Measurements from ENCODE around the gene CATSPER3.

CATSPER3 gene

GRCh38 chr5:135031813-135032694, 64.3 kb downstream of the CATSPER3 start:
- no peak for DNase-seq

- DNase-seq, result no peak
Observed at GRCh38 chr5:135032695-135032998, 64.9 kb downstream of the CATSPER3 start.

GRCh38 chr5:135032999-135033861, 65.5 kb downstream of the CATSPER3 start:
- DNase-seq, result no peak

GRCh38 chr5:135033901-135034235, 66.2 kb downstream of the CATSPER3 start, which contains the start of gene PITX1:
Gene PITX1, minus strand, starts transcription at chr5:135034228. Its CDS starts 347 bp downstream, at chr5:135033881.
- DNase-seq, result no peak

- DNase-seq, result peak; percentile 3
Observed at GRCh38 chr5:135034236-135034962, 66.7 kb downstream of the CATSPER3 start.

GRCh38 chr5:135034963-135035677, 67.4 kb downstream of the CATSPER3 start:
- DNase-seq, result no peak

GRCh38 chr5:135035678-135036030, 67.9 kb downstream of the CATSPER3 start:
- no peak for DNase-seq

- no peak for DNase-seq
Observed at GRCh38 chr5:135036405-135036804, 68.7 kb downstream of the CATSPER3 start.

- no peak for DNase-seq
Observed at GRCh38 chr5:135037519-135038204, 70.0 kb downstream of the CATSPER3 start.

GRCh38 chr5:135038205-135038812, 70.6 kb downstream of the CATSPER3 start:
- no peak for DNase-seq

- no peak for DNase-seq
Observed at GRCh38 chr5:135038813-135039270, 71.1 kb downstream of the CATSPER3 start.

GRCh38 chr5:135039271-135040033, 71.7 kb downstream of the CATSPER3 start:
- DNase-seq, result no peak

- no peak for DNase-seq
Observed at GRCh38 chr5:135040034-135040332, 72.3 kb downstream of the CATSPER3 start.

GRCh38 chr5:135040333-135041144, 72.8 kb downstream of the CATSPER3 start:
- DNase-seq, result no peak

GRCh38 chr5:135041145-135041587, 73.5 kb downstream of the CATSPER3 start:
- no peak for DNase-seq

- no peak for DNase-seq
Observed at GRCh38 chr5:135041726-135042125, 74.0 kb downstream of the CATSPER3 start.

GRCh38 chr5:135042595-135042994, 74.9 kb downstream of the CATSPER3 start:
- no peak for DNase-seq

GRCh38 chr5:135045488-135045887, 77.8 kb downstream of the CATSPER3 start:
- DNase-seq, result no peak

GRCh38 chr5:135046661-135047346, 79.1 kb downstream of the CATSPER3 start:
- no peak for DNase-seq
